ENCODE measurements around the gene YKT6. TPM values are rescaled to one million over a fixed set of nuclear protein-coding genes. Genes with fewer than 3 reads are reported as not detected.

Gene YKT6
- total RNA-seq, 4 donors from 2014 or later: 12.4 to 85.3 (median 49.4) TPM

- DNase-seq: no peak
- H3K4me1 ChIP-seq: peaks cover 7 to 19% of the 10 kb centered on the region in 2 donors
- TF ChIP-seq POLR2A (IDR thresholded peaks at IDR 0.05) (no peak), CTCF (IDR thresholded peaks at IDR 0.05) (no peak)
- H3K27me3 ChIP-seq: no peaks in the 10 kb centered on the region
- no peak overlapping the region for H3K27ac ChIP-seq
- H3K36me3 ChIP-seq: no peaks in the 10 kb centered on the region
- H3K4me3 ChIP-seq: no peak overlapping the region
- no peaks in the 10 kb centered on the region for H3K9me3 ChIP-seq
- intact Hi-C loops (cut with DNase I; ENCODE audit: low total_unique reads): no loop called here
Observed at GRCh38 chr7:44261240-44261639, 60.5 kb downstream of the YKT6 start.

- H3K4me1 ChIP-seq: peaks cover 7 to 19% of the 10 kb centered on the region in 2 donors
- DNase-seq: no peak
- H3K9me3 ChIP-seq: no peaks in the 10 kb centered on the region
- no peak overlapping the region for H3K4me3 ChIP-seq
- H3K27ac ChIP-seq: no peak overlapping the region
- intact Hi-C loops (cut with DNase I; ENCODE audit: low total_unique reads): no loop called here
- no peaks in the 10 kb centered on the region for H3K27me3 ChIP-seq
- no peaks in the 10 kb centered on the region for H3K36me3 ChIP-seq
- TF ChIP-seq POLR2A (IDR thresholded peaks at IDR 0.05) (no peak), CTCF (IDR thresholded peaks at IDR 0.05) (no peak)
Observed at GRCh38 chr7:44262031-44262430, 61.3 kb downstream of the YKT6 start.

GRCh38 chr7:44263326-44264082 lies 62.7 kb downstream of the YKT6 start:
- H3K27ac ChIP-seq: no peak overlapping the region
- H3K36me3 ChIP-seq: no peaks in the 10 kb centered on the region
- H3K9me3 ChIP-seq: no peaks in the 10 kb centered on the region
- intact Hi-C loops (cut with DNase I; ENCODE audit: low total_unique reads): no loop called here
- no peak overlapping the region for H3K4me3 ChIP-seq
- H3K27me3 ChIP-seq: no peaks in the 10 kb centered on the region
- TF ChIP-seq POLR2A (IDR thresholded peaks at IDR 0.05): no peak
- TF ChIP-seq CTCF (IDR thresholded peaks at IDR 0.05): no peak
- no peak for DNase-seq
- H3K4me1 ChIP-seq: peaks cover 3 to 6% of the 10 kb centered on the region in 2 donors

Other genes with a start within 250 kb of the YKT6 start
- not detected for gene SPDYE1, start 203.1 kb upstream of the YKT6 start, total RNA-seq
- 100 to 1,000 TPM in 1 of 4 donors, 10 to 100 TPM in 3; 71.5 to 113 (median 91.0) TPM for gene DBNL, start 156.3 kb upstream of the YKT6 start, total RNA-seq
- 1 to 10 TPM in 1 of 4 donors, under 1 TPM in 1, not detected in 2; 0.76 to 1.4 TPM for gene PGAM2, start 135.4 kb upstream of the YKT6 start, total RNA-seq
- 10 to 100 TPM; 10.6 to 33.6 (median 23.6) TPM for gene POLM, start 118.4 kb upstream of the YKT6 start, total RNA-seq
- 100 to 1,000 TPM in 3 of 4 donors, 10 to 100 TPM in 1; 88.9 to 395 (median 303) TPM for gene AEBP1, start 96.6 kb upstream of the YKT6 start, total RNA-seq
- gene POLD2, start 77.4 kb upstream of the YKT6 start, total RNA-seq: 10 to 100 TPM; 12.9 to 73.3 (median 33.7) TPM
- not detected for gene MYL7, start 59.6 kb upstream of the YKT6 start, total RNA-seq
- gene GCK, start 11.5 kb upstream of the YKT6 start, total RNA-seq: 1 to 10 TPM in 2 of 4 donors, under 1 TPM in 1, not detected in 1; 0.29 to 2.6 (median 1.8) TPM
- 1 to 10 TPM in 1 of 4 donors, under 1 TPM in 1, not detected in 2; 0.40 to 1.1 TPM for gene CAMK2B, start 124.6 kb downstream of the YKT6 start, total RNA-seq

All from uterus (tissue), 4 donors.